CD4-positive, alpha-beta T cell (primary cell): ENCODE data around the gene SEMA6B. TPM values are rescaled to one million over a fixed set of nuclear protein-coding genes. Genes with fewer than 3 reads are reported as not detected.

ENCODE experiments used
- ATAC-seq: fragments of 200-7000 bp; cut with Tn5 transposase; one replicate; pipeline ENCODE4 v1.10.0; 2022; ENCODE audit warnings: mild to moderate bottlenecking; ENCODE audit not compliant: poor library complexity
- CTCF ChIA-PET: fragments of 350-600 bp; sonication (Branson Sonifier 250); formaldehyde crosslinking; loops from one replicate; lab custom pipeline; 2021; ENCODE audit warnings: antibody characterized with exemption, inconsistent platforms; lab: Charles Lee
- POLR2A ChIA-PET: fragments of 350-600 bp; sonication (Branson Sonifier 250); formaldehyde crosslinking; loops from one replicate; lab custom pipeline; 2021; ENCODE audit warnings: antibody characterized with exemption, inconsistent platforms; lab: Charles Lee
- DNase-seq, 14 experiments: peaks; one replicate each; pipeline ENCODE4 v3.0.0-alpha.2; 2013 to 2020; ENCODE audit warnings: mixed read lengths in 2 of 14
- H3K27ac ChIP-seq, 2 donors: one replicate each; pipeline versions ENCODE4 v1.5.1 to v1.7.0; 2013; ENCODE audit warnings: low read length in 2 of 2, low read depth in 1 of 2, mild to moderate bottlenecking in 1 of 2
- H3K27me3 ChIP-seq, 2 experiments: 1 replicate in 1 of 2; 2 replicates in 1 of 2; pipeline versions ENCODE4 v1.6.1 to v1.7.0; 2013; ENCODE audit warnings: low read length in 2 of 2, control low read depth in 1 of 2, mild to moderate bottlenecking in 1 of 2, moderate library complexity in 1 of 2; ENCODE audit not compliant: insufficient read depth in 2 of 2, control insufficient read depth in 1 of 2
- H3K36me3 ChIP-seq: one replicate; pipeline ENCODE4 v1.6.1; 2013; ENCODE audit warnings: low read length, control low read depth; ENCODE audit not compliant: insufficient read depth
- H3K4me1 ChIP-seq: one replicate; pipeline ENCODE4 v1.6.1; 2013; ENCODE audit warnings: low read length, control low read depth; ENCODE audit not compliant: insufficient read depth
- H3K4me3 ChIP-seq: one replicate; pipeline ENCODE4 v1.5.1; 2013; ENCODE audit warnings: mild to moderate bottlenecking, low read length, moderate library complexity
- H3K9me3 ChIP-seq, 2 experiments: 1 replicate in 1 of 2; 2 replicates in 1 of 2; pipeline versions ENCODE4 v1.6.1 to v1.7.0; 2013; ENCODE audit warnings: low read length in 2 of 2, mild to moderate bottlenecking in 2 of 2, control low read depth in 1 of 2, moderate library complexity in 1 of 2; ENCODE audit not compliant: control insufficient read depth in 1 of 2, insufficient read depth in 1 of 2
- H3K27ac Mint-ChIP-seq: one replicate; pipeline ENCODE4 v1.8.0; 2020; ENCODE audit warnings: mixed read lengths
- H3K27me3 Mint-ChIP-seq: one replicate; pipeline ENCODE4 v1.8.0; 2021; ENCODE audit warnings: mixed read lengths
- H3K36me3 Mint-ChIP-seq: one replicate; pipeline ENCODE4 v1.8.0; 2021; ENCODE audit warnings: low read depth, mixed read lengths
- H3K4me1 Mint-ChIP-seq: one replicate; pipeline ENCODE4 v1.8.0; 2021; ENCODE audit warnings: low read depth, mixed read lengths
- H3K4me3 Mint-ChIP-seq: one replicate; pipeline ENCODE4 v1.8.0; 2020; ENCODE audit warnings: mild to moderate bottlenecking, mixed read lengths
- H3K9me3 Mint-ChIP-seq: one replicate; pipeline ENCODE4 v1.8.0; 2020; ENCODE audit warnings: mixed read lengths
- CTCF ChIP-seq: fragments of 200-600 bp; IDR thresholded peaks from one replicate; pipeline ENCODE4 v1.8.0; 2022; ENCODE audit warnings: antibody characterized with exemption, mild to moderate bottlenecking
- intact Hi-C, 2 experiments: fragments of 100-400 bp; cut with DNase I in 1 of 2; cut with micrococcal nuclease in 1 of 2; formaldehyde crosslinking; loops; one replicate each; pipeline versions ENCODE4 v1.15.1 to v1.9.0; 2023 to 2025; cut with DNase I, micrococcal nuclease
- total RNA-seq, 174 experiments: library from RNA in 2 of 174; stranded (reverse) in 2 of 174; gene quantifications; one replicate each; pipeline ENCODE4 v1.2.3 and lab custom pipeline; 2021 to 2026

The SEMA6B gene
- total RNA-seq, 2 experiments from 2014 or later, result 0.14 to 0.17 TPM

GRCh38 chr19:4501691-4502090, 57.8 kb downstream of the SEMA6B start:
- CTCF ChIA-PET, result no interaction called here
- intact Hi-C loops, result no loop called here
- H3K9me3 Mint-ChIP-seq, result no peaks in the 10 kb centered on the region

DNA sequence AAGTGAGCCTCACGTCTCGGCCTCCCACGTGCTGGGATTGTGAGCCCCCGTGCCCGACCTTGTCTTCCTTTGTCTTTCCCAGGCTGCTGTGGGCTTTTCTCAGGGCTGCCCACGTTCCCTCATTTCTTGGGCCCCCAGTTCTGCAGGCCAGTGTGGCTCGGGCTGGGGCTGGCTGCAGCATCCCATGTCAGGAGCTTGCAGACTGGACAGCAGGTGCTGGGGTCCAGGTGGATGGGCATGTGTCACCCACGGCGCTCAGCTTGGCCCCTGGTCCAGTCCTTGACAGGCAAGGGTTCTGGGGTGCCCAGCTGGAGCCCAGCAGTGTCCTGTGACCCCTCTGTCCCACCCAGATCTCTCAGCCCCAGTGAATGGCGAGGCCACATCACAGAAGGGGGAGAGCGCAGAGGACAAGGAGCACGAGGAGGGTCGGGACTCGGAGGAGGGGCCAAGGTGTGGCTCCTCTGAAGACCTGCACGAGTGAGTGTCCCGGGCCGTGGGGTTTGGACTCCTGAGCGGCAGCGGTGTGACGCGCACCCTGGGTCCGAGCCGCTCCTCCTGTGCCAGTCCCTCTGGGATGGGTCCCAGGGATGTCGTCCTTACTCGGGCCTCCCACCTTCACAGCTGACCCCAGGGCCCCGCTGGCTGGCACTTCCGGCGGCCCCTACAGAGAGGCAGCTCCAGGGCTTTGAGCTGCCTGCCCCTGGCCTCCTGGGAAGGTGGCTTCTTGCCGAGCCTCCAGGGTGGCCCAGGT, 58.5 kb downstream of the SEMA6B start:
- Mint-ChIP-seq H3K27me3 (no peaks in the 10 kb centered on the region), H3K27ac (no peak overlapping the region), H3K9me3 (no peaks in the 10 kb centered on the region), H3K4me3 (no peak overlapping the region), H3K36me3 (peaks cover 27% of the 10 kb centered on the region), H3K4me1 (no peaks in the 10 kb centered on the region)
- no peak for ATAC-seq
- Histone ChIP-seq H3K27ac (no peak overlapping the region), H3K4me3 (no peak overlapping the region), H3K9me3 (peaks cover 0 to 8% of the 10 kb centered on the region in 2 experiments), H3K27me3 (no peaks in the 10 kb centered on the region), H3K4me1 (no peaks in the 10 kb centered on the region), H3K36me3 (peaks cover 37% of the 10 kb centered on the region)
- ChIA-PET POLR2A (no interaction called here), CTCF (no interaction called here)
- DNase-seq, result no peak
- intact Hi-C loops, result no loop called here
- no peak for TF ChIP-seq CTCF

More at GRCh38 chr19:4501691-4502090, 57.8 kb downstream of the SEMA6B start:
- no peaks in the 10 kb centered on the region for H3K4me1 Mint-ChIP-seq
- H3K27ac Mint-ChIP-seq, result no peak overlapping the region
- H3K27me3 ChIP-seq, result no peaks in the 10 kb centered on the region
- no peak for TF ChIP-seq CTCF
- no peak for ATAC-seq
- DNase-seq, result no peak
- peaks cover 0 to 10% of the 10 kb centered on the region in 2 experiments for H3K9me3 ChIP-seq
- H3K4me3 Mint-ChIP-seq, result no peak overlapping the region
- peaks cover 31% of the 10 kb centered on the region for H3K36me3 ChIP-seq
- no peak overlapping the region for H3K4me3 ChIP-seq
- H3K36me3 Mint-ChIP-seq, result peaks cover 32% of the 10 kb centered on the region
- H3K27ac ChIP-seq, result no peak overlapping the region
- POLR2A ChIA-PET, result no interaction called here
- H3K27me3 Mint-ChIP-seq, result no peaks in the 10 kb centered on the region
- H3K4me1 ChIP-seq, result no peaks in the 10 kb centered on the region

DNA sequence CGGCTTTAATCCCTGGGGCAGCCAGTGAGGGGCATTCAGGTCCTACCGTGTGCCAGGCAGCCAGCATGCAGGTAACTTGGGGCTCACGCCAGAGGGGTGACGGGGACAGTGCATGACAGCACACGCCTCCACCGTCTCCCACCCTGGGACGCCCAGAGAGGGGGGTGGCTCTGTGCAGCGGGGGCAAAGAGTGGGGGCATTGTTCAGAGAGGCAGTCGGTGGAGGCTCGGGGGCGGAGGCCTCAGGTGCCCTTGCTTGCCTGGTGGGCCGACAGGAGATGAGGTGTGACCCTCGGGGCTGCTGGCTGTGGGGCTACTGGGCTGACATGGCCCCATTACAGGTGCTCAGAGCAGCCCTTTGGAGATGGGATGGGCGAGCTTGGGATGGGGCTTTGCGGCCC, 59.6 kb downstream of the SEMA6B start:
- intact Hi-C loops, result no loop called here
- Histone ChIP-seq H3K4me1 (no peaks in the 10 kb centered on the region), H3K4me3 (no peak overlapping the region), H3K9me3 (peaks cover 0 to 6% of the 10 kb centered on the region in 2 experiments), H3K27ac (no peak overlapping the region), H3K36me3 (peaks cover 40% of the 10 kb centered on the region), H3K27me3 (no peaks in the 10 kb centered on the region)
- Mint-ChIP-seq H3K36me3 (peaks cover 21% of the 10 kb centered on the region), H3K9me3 (no peaks in the 10 kb centered on the region), H3K4me1 (no peaks in the 10 kb centered on the region), H3K27me3 (no peaks in the 10 kb centered on the region), H3K27ac (no peak overlapping the region), H3K4me3 (no peak overlapping the region)
- CTCF ChIA-PET, result no interaction called here
- ATAC-seq (no peak), DNase-seq (no peak)
- no peak for TF ChIP-seq CTCF
- POLR2A ChIA-PET, result no interaction called here
